BLaER1 (cell line): ENCODE results near the gene KAT14.
"Not testable (repeated sequence)": the region's sequence is repeated elsewhere in the genome, so short reads cannot be mapped to it uniquely, and the experiment has no call there.

ENCODE experiments used
- H3K27ac ChIP-seq: shearing (Covaris generic); formaldehyde crosslinking; 2 replicates; pipeline ENCODE4 v1.8.1; 2022
- H3K27me3 ChIP-seq: shearing (Covaris generic); formaldehyde crosslinking; 2 replicates; pipeline ENCODE4 v1.8.1; 2022
- H3K36me3 ChIP-seq: shearing (Covaris generic); formaldehyde crosslinking; 2 replicates; pipeline ENCODE4 v1.8.1; 2022
- H3K4me1 ChIP-seq: shearing (Covaris generic); formaldehyde crosslinking; 2 replicates; pipeline ENCODE4 v1.8.1; 2022
- H3K4me2 ChIP-seq: shearing (Covaris generic); formaldehyde crosslinking; 2 replicates; pipeline ENCODE4 v1.8.1; 2022
- H3K4me3 ChIP-seq: shearing (Covaris generic); formaldehyde crosslinking; 2 replicates; pipeline ENCODE4 v1.8.1; 2022
- H3K9ac ChIP-seq: shearing (Covaris generic); formaldehyde crosslinking; 2 replicates; pipeline ENCODE4 v1.8.1; 2022
- H3K9me3 ChIP-seq: shearing (Covaris generic); formaldehyde crosslinking; 2 replicates; pipeline ENCODE4 v1.8.1; 2022
- H4K20me1 ChIP-seq: shearing (Covaris generic); formaldehyde crosslinking; 2 replicates; pipeline ENCODE4 v1.8.1; 2022
- Cebpa-rat ChIP-seq: shearing (Covaris generic); IDR thresholded peaks from 2 replicates; pipeline ENCODE4 v1.8.1; 2022

Gene KAT14

GRCh38 chr20:18137412-18138265 is at the start of gene KAT14, which contains the start of gene PET117:
KAT14 (plus strand) TSS chr20:18137863; CDS start chr20:18142661, 4,798 bp downstream.
PET117 (plus strand) TSS chr20:18137863; CDS start chr20:18137956, 93 bp downstream.
- TF ChIP-seq Cebpa-rat: no peak
- Histone ChIP-seq H3K4me2 (peak within 1 kb of the TSS; percentile 90), H3K4me1 (peaks cover 26% of the 10 kb centered on the region), H3K36me3 (peaks cover 12% of the 10 kb centered on the region), H3K27ac (peak within 1 kb of the TSS; percentile 96), H3K27me3 (no peaks in the 10 kb centered on the region), H4K20me1 (peaks cover 9% of the 10 kb centered on the region; the same call in 1 of the 2 replicates), H3K9ac (peak within 1 kb of the TSS; percentile 95), H3K4me3 (peak within 1 kb of the TSS; percentile 96), H3K9me3 (no peaks in the 10 kb centered on the region)

- not testable (repeated sequence) for H3K4me3 ChIP-seq, H3K27me3 ChIP-seq, H3K4me1 ChIP-seq, H3K9ac ChIP-seq, H3K9me3 ChIP-seq, H3K36me3 ChIP-seq, H3K27ac ChIP-seq, H3K4me2 ChIP-seq, H4K20me1 ChIP-seq
Measured at GRCh38 chr20:18088298-18088697, 49.4 kb upstream of the KAT14 start.

- H3K9me3 ChIP-seq, H3K27me3 ChIP-seq, H3K36me3 ChIP-seq, H3K9ac ChIP-seq, H4K20me1 ChIP-seq, H3K27ac ChIP-seq, H3K4me2 ChIP-seq, H3K4me1 ChIP-seq, H3K4me3 ChIP-seq: not testable (repeated sequence)
Measured at GRCh38 chr20:18088841-18089240, 48.8 kb upstream of the KAT14 start.

- no peak overlapping the region for H3K9ac ChIP-seq
- no peaks in the 10 kb centered on the region for H3K36me3 ChIP-seq
- no peaks in the 10 kb centered on the region for H3K9me3 ChIP-seq
- no peaks in the 10 kb centered on the region for H3K27me3 ChIP-seq
- H4K20me1 ChIP-seq: no peaks in the 10 kb centered on the region
- H3K4me2 ChIP-seq: no peak overlapping the region
- no peak for TF ChIP-seq Cebpa-rat
- H3K27ac ChIP-seq: no peak overlapping the region
- no peaks in the 10 kb centered on the region for H3K4me1 ChIP-seq
- H3K4me3 ChIP-seq: no peak overlapping the region
Measured at GRCh38 chr20:18090044-18090443, 47.6 kb upstream of the KAT14 start.

GRCh38 chr20:18090477-18090876 is 47.2 kb upstream of the KAT14 start:
- no peak for TF ChIP-seq Cebpa-rat
- H3K9me3 ChIP-seq: no peaks in the 10 kb centered on the region
- H3K4me1 ChIP-seq: no peaks in the 10 kb centered on the region
- H3K9ac ChIP-seq: no peak overlapping the region
- no peak overlapping the region for H3K4me3 ChIP-seq
- H3K27me3 ChIP-seq: no peaks in the 10 kb centered on the region
- no peak overlapping the region for H3K4me2 ChIP-seq
- no peaks in the 10 kb centered on the region for H4K20me1 ChIP-seq
- H3K27ac ChIP-seq: no peak overlapping the region
- H3K36me3 ChIP-seq: no peaks in the 10 kb centered on the region

- Histone ChIP-seq H3K4me2 (no peak overlapping the region), H3K4me3 (no peak overlapping the region), H3K27me3 (no peaks in the 10 kb centered on the region), H3K36me3 (no peaks in the 10 kb centered on the region), H4K20me1 (no peaks in the 10 kb centered on the region), H3K27ac (no peak overlapping the region), H3K9ac (no peak overlapping the region), H3K4me1 (no peaks in the 10 kb centered on the region), H3K9me3 (no peaks in the 10 kb centered on the region)
- TF ChIP-seq Cebpa-rat: no peak
Measured at GRCh38 chr20:18091623-18092022, 46.0 kb upstream of the KAT14 start.

GRCh38 chr20:18092890-18093289 is 44.8 kb upstream of the KAT14 start:
- Histone ChIP-seq H3K9me3 (no peaks in the 10 kb centered on the region), H3K36me3 (no peaks in the 10 kb centered on the region), H3K4me2 (no peak overlapping the region), H3K9ac (no peak overlapping the region), H3K4me3 (no peak overlapping the region), H4K20me1 (no peaks in the 10 kb centered on the region), H3K4me1 (no peaks in the 10 kb centered on the region), H3K27ac (no peak overlapping the region), H3K27me3 (no peaks in the 10 kb centered on the region)
- TF ChIP-seq Cebpa-rat: no peak

- no peaks in the 10 kb centered on the region for H4K20me1 ChIP-seq
- no peak overlapping the region for H3K9ac ChIP-seq
- H3K4me3 ChIP-seq: no peak overlapping the region
- H3K4me2 ChIP-seq: no peak overlapping the region
- H3K9me3 ChIP-seq: no peaks in the 10 kb centered on the region
- no peak overlapping the region for H3K27ac ChIP-seq
- H3K27me3 ChIP-seq: no peaks in the 10 kb centered on the region
- no peaks in the 10 kb centered on the region for H3K36me3 ChIP-seq
- no peak for TF ChIP-seq Cebpa-rat
- H3K4me1 ChIP-seq: no peaks in the 10 kb centered on the region
Measured at GRCh38 chr20:18093388-18093787, 44.3 kb upstream of the KAT14 start.

GRCh38 chr20:18094191-18094590 is 43.5 kb upstream of the KAT14 start:
- no peak for TF ChIP-seq Cebpa-rat
- Histone ChIP-seq H3K9ac (no peak overlapping the region), H3K36me3 (no peaks in the 10 kb centered on the region), H3K27ac (no peak overlapping the region), H4K20me1 (no peaks in the 10 kb centered on the region), H3K9me3 (no peaks in the 10 kb centered on the region), H3K4me1 (no peaks in the 10 kb centered on the region), H3K27me3 (no peaks in the 10 kb centered on the region), H3K4me2 (no peak overlapping the region), H3K4me3 (no peak overlapping the region)

GRCh38 chr20:18100569-18100968 is 37.1 kb upstream of the KAT14 start:
- H3K4me1 ChIP-seq, H3K4me2 ChIP-seq, H3K9me3 ChIP-seq, H3K4me3 ChIP-seq, H3K36me3 ChIP-seq, H4K20me1 ChIP-seq, H3K27ac ChIP-seq, H3K9ac ChIP-seq, H3K27me3 ChIP-seq: not testable (repeated sequence)
